IMR-90 (cell line): ENCODE data around the gene ALPK3. TPM values are rescaled to one million over a fixed set of nuclear protein-coding genes. Genes with fewer than 3 reads are reported as not detected.

ENCODE experiments used
- ATAC-seq: fragments of 200-7000 bp; cut with Tn5 transposase; 2 replicates; pipeline ENCODE4 v1.9.1; 2020; ENCODE audit warnings: low read depth, mild to moderate bottlenecking, moderate library complexity
- BruUV-seq: library from RNA; stranded (reverse); fragments of 400-500 nt; replicated peaks from 2 replicates; lab custom pipeline; 2021; lab: Mats Ljungman, UMichigan
- CTCF ChIA-PET: fragments of 300-600 bp; formaldehyde crosslinking; extraction: SDS; loops from one replicate; lab custom pipeline; 2021; ENCODE audit warnings: antibody characterized with exemption; lab: Yijun Ruan, JAX
- POLR2A ChIA-PET: fragments of 300-600 bp; sonication (Branson Sonifier 250); formaldehyde crosslinking; loops from one replicate; lab custom pipeline; 2022; ENCODE audit warnings: antibody characterized with exemption; ENCODE audit not compliant: unreplicated experiment; lab: Charles Lee
- DNase-seq: peaks from one replicate; pipeline ENCODE4 v3.0.0; 2013
- H2AFZ ChIP-seq: replicated peaks from 2 replicates; pipeline ENCODE3; 2013; ENCODE audit warnings: low read length, mild to moderate bottlenecking; ENCODE audit not compliant: poor library complexity
- H2AK5ac ChIP-seq: 2 replicates; pipeline ENCODE4 v1.6.1; 2013; ENCODE audit warnings: low read depth, low read length, inconsistent platforms
- H2AK9ac ChIP-seq: replicated peaks from 2 replicates; pipeline ENCODE3; 2013; ENCODE audit warnings: mild to moderate bottlenecking, low read depth, low read length, moderate library complexity; ENCODE audit not compliant: poor library complexity
- H2BK120ac ChIP-seq: 2 replicates; pipeline ENCODE4 v1.6.1; 2013; ENCODE audit warnings: low read depth, low read length, inconsistent platforms
- H2BK15ac ChIP-seq: 3 replicates; pipeline ENCODE4 v1.6.1; 2013; ENCODE audit warnings: low read depth, low read length, inconsistent platforms
- H2BK20ac ChIP-seq: 2 replicates; pipeline ENCODE4 v1.6.1; 2013; ENCODE audit warnings: low read depth, mild to moderate bottlenecking, inconsistent platforms, low read length, moderate library complexity
- H2BK5ac ChIP-seq: 2 replicates; pipeline ENCODE4 v1.6.1; 2013; ENCODE audit warnings: mild to moderate bottlenecking, low read depth, low read length, inconsistent platforms; ENCODE audit not compliant: poor library complexity, severe bottlenecking
- H3K14ac ChIP-seq: replicated peaks from 2 replicates; pipeline ENCODE4 v1.6.1; 2013; ENCODE audit warnings: low read depth, low read length, inconsistent platforms
- H3K18ac ChIP-seq: 2 replicates; pipeline ENCODE4 v1.6.1; 2013; ENCODE audit warnings: low read depth, low read length, control low read depth
- H3K23ac ChIP-seq: 2 replicates; pipeline ENCODE4 v1.6.1; 2013; ENCODE audit warnings: low read depth, low read length, inconsistent platforms
- H3K27ac ChIP-seq: 2 replicates; pipeline ENCODE4 v1.5.1; 2013; ENCODE audit warnings: mild to moderate bottlenecking, control low read depth, low read length; ENCODE audit not compliant: insufficient read depth
- H3K27me3 ChIP-seq: 2 replicates; pipeline ENCODE4 v1.6.1; 2013; ENCODE audit warnings: low read length; ENCODE audit not compliant: control insufficient read depth, insufficient read depth
- H3K36me3 ChIP-seq: 2 replicates; pipeline ENCODE4 v1.6.1; 2013; ENCODE audit warnings: low read length, mixed read lengths; ENCODE audit not compliant: control insufficient read depth, insufficient read depth
- H3K4ac ChIP-seq: 2 replicates; pipeline ENCODE4 v1.6.1; 2013; ENCODE audit warnings: low read depth, low read length, inconsistent platforms
- H3K4me1 ChIP-seq: 2 replicates; pipeline ENCODE4 v1.6.1; 2013; ENCODE audit warnings: low read length, mixed read lengths; ENCODE audit not compliant: control insufficient read depth, insufficient read depth
- H3K4me2 ChIP-seq: 2 replicates; pipeline ENCODE4 v1.6.1; 2013; ENCODE audit warnings: low read depth, mild to moderate bottlenecking, control low read depth, low read length, moderate library complexity
- H3K4me3 ChIP-seq: 2 replicates; pipeline ENCODE4 v1.5.1; 2013; ENCODE audit warnings: low read depth, mild to moderate bottlenecking, control low read depth, low read length, moderate library complexity; ENCODE audit not compliant: insufficient read depth
- H3K56ac ChIP-seq: 2 replicates; pipeline ENCODE4 v1.6.1; 2013; ENCODE audit warnings: low read length, inconsistent platforms; ENCODE audit not compliant: insufficient read depth; ENCODE audit errors: extremely low read depth
- H3K79me1 ChIP-seq, 2 experiments: 2 replicates each; pipeline ENCODE4 v1.6.1; 2013; ENCODE audit warnings: low read length in 2 of 2, inconsistent platforms in 1 of 2, low read depth in 1 of 2
- H3K9ac ChIP-seq: 2 replicates; pipeline ENCODE4 v1.6.1; 2013; ENCODE audit warnings: low read depth, low read length, control low read depth
- H3K9me1 ChIP-seq: 2 replicates; pipeline ENCODE4 v1.6.1; 2013; ENCODE audit warnings: low read length, inconsistent platforms; ENCODE audit not compliant: insufficient read depth
- H3K9me3 ChIP-seq: 2 replicates; pipeline ENCODE4 v1.6.1; 2013; ENCODE audit warnings: low read length; ENCODE audit not compliant: control insufficient read depth, insufficient read depth
- H4K20me1 ChIP-seq: 2 replicates; pipeline ENCODE4 v1.6.1; 2013; ENCODE audit warnings: low read length, inconsistent platforms; ENCODE audit not compliant: insufficient read depth
- H4K5ac ChIP-seq: 2 replicates; pipeline ENCODE4 v1.6.1; 2013; ENCODE audit warnings: mild to moderate bottlenecking, low read depth, low read length, control low read depth
- H4K8ac ChIP-seq, 2 experiments: 2 replicates each; pipeline ENCODE4 v1.6.1; 2013; ENCODE audit warnings: low read depth in 2 of 2, low read length in 2 of 2, control low read depth in 1 of 2, inconsistent platforms in 1 of 2
- H4K91ac ChIP-seq: 2 replicates; pipeline ENCODE4 v1.6.1; 2013; ENCODE audit warnings: low read depth, low read length, inconsistent platforms; ENCODE audit not compliant: insufficient read depth
- BHLHE40 ChIP-seq: fragments of 150-350 bp; IDR thresholded peaks from 2 replicates; pipeline ENCODE4 v1.6.1; 2016; ENCODE audit warnings: mild to moderate bottlenecking, low read depth, low read length
- CEBPB ChIP-seq: IDR thresholded peaks from 2 replicates; pipeline ENCODE4 v1.6.1; 2012; ENCODE audit warnings: low read depth, low read length, improper control_type of control experiment
- CHD1 ChIP-seq: IDR thresholded peaks from 2 replicates; pipeline ENCODE4 v1.6.1; 2012; ENCODE audit warnings: low read depth, low read length, improper control_type of control experiment
- NFE2L2 ChIP-seq: fragments of 150-350 bp; IDR thresholded peaks from 2 replicates; pipeline ENCODE4 v1.6.1; 2016; ENCODE audit warnings: low read depth, mild to moderate bottlenecking, low read length
- POLR2A ChIP-seq: IDR thresholded peaks from 2 replicates; pipeline ENCODE4 v1.6.1; 2012; ENCODE audit warnings: mild to moderate bottlenecking, low read depth, low read length
- RAD21 ChIP-seq: IDR thresholded peaks from 2 replicates; pipeline ENCODE4 v1.6.1; 2012; ENCODE audit warnings: low read length, improper control_type of control experiment
- RFX5 ChIP-seq: IDR thresholded peaks from 2 replicates; pipeline ENCODE4 v1.8.0; 2012; ENCODE audit warnings: low read depth, mild to moderate bottlenecking, low read length, moderate library complexity
- SMC3 ChIP-seq: fragments of 150-350 bp; IDR thresholded peaks from 2 replicates; pipeline ENCODE4 v1.6.1; 2016; ENCODE audit warnings: low read depth, mild to moderate bottlenecking, antibody characterized with exemption, low read length, moderate library complexity
- WGBS, 2 experiments: methylation state at CpG; one replicate each; pipeline versions ENCODE4 v1.1.5 to v1.1.7; 2013; ENCODE audit warnings: missing lambda C conversion rate in 2 of 2; ENCODE audit not compliant: insufficient read length in 1 of 2; ENCODE audit errors: extremely low coverage in 2 of 2; 5-methylcytosine and 5-hydroxymethylcytosine counted together
- dilution Hi-C: fragments of 300-500 bp; cut with HindIII; formaldehyde crosslinking; loops from one replicate; pipeline ENCODE4 v1.14.3; 2018; ENCODE audit warnings: low sequenced_read_pairs; ENCODE audit not compliant: unreplicated experiment
- in situ Hi-C: fragments of 300-500 bp; cut with MboI; formaldehyde crosslinking; loops from 3 replicates; pipeline ENCODE4 v1.14.3; 2019; ENCODE audit warnings: low sequenced_read_pairs, inconsistent platforms, mixed read lengths
- intact Hi-C: fragments of 100-400 bp; cut with micrococcal nuclease; formaldehyde crosslinking; loops from 2 replicates; pipeline ENCODE4 v1.10.0; 2022
- polyA plus RNA-seq, 3 experiments: library from polyadenylated mRNA; depleted of rRNA; stranded (reverse); fragments of >200 nt; gene quantifications; 2 replicates each; pipeline ENCODE4 v1.2.3, GENCODE V29; 2012; ENCODE audit warnings: low replicate concordance in 1 of 3
- total RNA-seq: library from RNA; depleted of rRNA; stranded (reverse); fragments of >200 nt; gene quantifications from 2 replicates; pipeline ENCODE4 v1.2.3, GENCODE V29; 2012
- TF ChIP-seq, protein P1 (sequence below): fragments of 150-350 bp; IDR thresholded peaks from 2 replicates; pipeline ENCODE4 v1.6.1; 2017; ENCODE audit warnings: mild to moderate bottlenecking, antibody characterized with exemption, low read length, low read depth

The ALPK3 gene
- total and polyA plus RNA-seq, 2 of the 4 experiments (the other 2 are of a cell fraction), result under 0.01 to 0.26 TPM

DNA sequence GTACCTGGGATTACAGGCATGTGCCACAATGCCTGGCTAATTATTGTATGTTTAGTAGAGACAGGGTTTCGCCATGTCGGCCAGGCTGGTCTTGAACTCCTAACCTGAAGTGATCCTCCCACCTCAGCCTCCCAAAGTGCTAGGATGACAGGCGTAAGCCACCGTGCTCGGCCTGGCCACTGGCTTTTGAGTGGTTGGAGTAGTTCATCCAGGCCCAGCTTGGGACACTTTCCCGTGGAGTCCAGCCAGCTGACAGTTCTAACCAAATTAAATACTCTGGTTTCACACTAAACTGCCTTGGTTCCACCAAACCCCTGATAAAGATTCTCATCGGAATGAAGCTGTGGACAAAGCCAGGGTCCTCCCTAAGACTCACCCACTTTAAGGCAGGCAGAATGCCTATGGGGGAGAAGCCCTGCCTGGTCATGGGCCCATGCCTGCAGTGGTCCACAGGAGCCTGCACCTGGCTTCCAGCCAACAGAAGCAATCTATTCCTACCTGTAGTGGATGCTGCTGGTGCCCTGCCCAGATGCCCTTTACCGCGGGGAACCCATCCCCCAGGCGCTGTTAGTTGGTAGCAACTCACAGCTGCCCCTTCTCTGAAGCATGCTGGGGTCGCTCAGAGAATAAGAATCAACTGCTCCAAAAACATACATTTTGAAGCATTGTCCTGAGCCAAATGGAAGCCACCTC lies 62.1 kb downstream of the ALPK3 start:
- Histone ChIP-seq H4K8ac (no peak overlapping the region), H3K4me1 (no peaks in the 10 kb centered on the region), H2AK5ac (no peak overlapping the region), H3K9ac (no peak overlapping the region), H4K91ac (no peak overlapping the region), H4K20me1 (no peaks in the 10 kb centered on the region), H3K79me1 (no peaks in the 10 kb centered on the region), H3K23ac (no peak overlapping the region), H2BK20ac (no peak overlapping the region), H3K4me3 (no peak overlapping the region), H2AK9ac (no peak overlapping the region), H3K14ac (no peak overlapping the region), H3K4me2 (no peak overlapping the region), H3K36me3 (no peaks in the 10 kb centered on the region), H3K56ac (no peak overlapping the region), H2BK15ac (no peak overlapping the region), H3K9me1 (no peaks in the 10 kb centered on the region), H3K4ac (no peak overlapping the region), H3K9me3 (no peaks in the 10 kb centered on the region), H2BK120ac (no peak overlapping the region), H3K18ac (no peak overlapping the region), H4K5ac (no peak overlapping the region), H2AFZ (no peak overlapping the region), H3K27me3 (peaks cover 23% of the 10 kb centered on the region), H3K27ac (no peak overlapping the region), H2BK5ac (no peak overlapping the region)
- intact Hi-C loops, result loop anchor here (2.0 kb wide), 1 partner anchor 290 kb away; no protein-coding TSS in a partner anchor
- dilution Hi-C loops, result no loop called here
- TF ChIP-seq CHD1 (no peak), RFX5 (no peak), SMC3 (no peak), POLR2A (no peak), CEBPB (no peak), RAD21 (no peak), BHLHE40 (no peak), NFE2L2 (no peak)
- TF ChIP-seq, protein P1, sequence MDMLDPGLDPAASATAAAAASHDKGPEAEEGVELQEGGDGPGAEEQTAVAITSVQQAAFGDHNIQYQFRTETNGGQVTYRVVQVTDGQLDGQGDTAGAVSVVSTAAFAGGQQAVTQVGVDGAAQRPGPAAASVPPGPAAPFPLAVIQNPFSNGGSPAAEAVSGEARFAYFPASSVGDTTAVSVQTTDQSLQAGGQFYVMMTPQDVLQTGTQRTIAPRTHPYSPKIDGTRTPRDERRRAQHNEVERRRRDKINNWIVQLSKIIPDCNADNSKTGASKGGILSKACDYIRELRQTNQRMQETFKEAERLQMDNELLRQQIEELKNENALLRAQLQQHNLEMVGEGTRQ, result no peak
- no peak for DNase-seq
- WGBS, 2 experiments, result no CpG with 5 or more reads among the region's 11 CpGs
- CTCF ChIA-PET, result interaction anchor here (0.5 to 1.0 kb wide), 5 partner anchors 17 to 1679 kb away, joined by 3 to 6 read pairs (median 3); partner anchors contain the start of gene WDR73
- no TSS peak for BruUV-seq
- POLR2A ChIA-PET, result no interaction called here
- in situ Hi-C loops, result no loop called here
- ATAC-seq, result no peak
